Kidney epithelial cell (primary cell): ENCODE data around the gene RNF4. TPM values are rescaled to one million over a fixed set of nuclear protein-coding genes. Genes with fewer than 3 reads are reported as not detected.

Experiments used
- DNase-seq: peaks from one replicate; pipeline ENCODE4 v3.0.0-alpha.2; 2010; ENCODE audit warnings: low read depth
- H3K27me3 ChIP-seq: 2 replicates; pipeline ENCODE4 v1.6.0; 2011; ENCODE audit warnings: low read length; ENCODE audit not compliant: control insufficient read depth, insufficient read depth
- H3K36me3 ChIP-seq: 2 replicates; pipeline ENCODE4 v1.5.1; 2011; ENCODE audit warnings: low read length; ENCODE audit not compliant: control insufficient read depth, insufficient read depth
- H3K4me3 ChIP-seq: 2 replicates; pipeline ENCODE4 v1.5.1; 2011; ENCODE audit warnings: low read depth, mild to moderate bottlenecking, control low read depth, low read length
- CTCF ChIP-seq: IDR thresholded peaks from 2 replicates; pipeline ENCODE4 v1.5.1; 2011; ENCODE audit warnings: mild to moderate bottlenecking, moderate library complexity, low read length, control low read depth, inconsistent platforms; ENCODE audit not compliant: insufficient read depth, poor library complexity, severe bottlenecking
- total RNA-seq: library from RNA; depleted of rRNA; stranded (reverse); fragments of >200 nt; gene quantifications from 2 replicates; pipeline ENCODE4 v1.2.3, GENCODE V29; 2015

RNF4 gene
- total RNA-seq, 1 donor from 2014 or later = 88.7 TPM

GRCh38 chr4:2436301-2436700 lies 32.6 kb upstream of the RNF4 start:
- Histone ChIP-seq H3K4me3 (no peak overlapping the region), H3K27me3 (peaks cover 10% of the 10 kb centered on the region), H3K36me3 (no peaks in the 10 kb centered on the region)
- TF ChIP-seq CTCF = peak; percentile 24
- no peak for DNase-seq

- peaks cover 10% of the 10 kb centered on the region for H3K27me3 ChIP-seq
- TF ChIP-seq CTCF = no peak
- no peaks in the 10 kb centered on the region for H3K36me3 ChIP-seq
- no peak for DNase-seq
- H3K4me3 ChIP-seq = no peak overlapping the region
These were observed 32.0 kb upstream of the RNF4 start for GRCh38 chr4:2436761-2437474.

DNA sequence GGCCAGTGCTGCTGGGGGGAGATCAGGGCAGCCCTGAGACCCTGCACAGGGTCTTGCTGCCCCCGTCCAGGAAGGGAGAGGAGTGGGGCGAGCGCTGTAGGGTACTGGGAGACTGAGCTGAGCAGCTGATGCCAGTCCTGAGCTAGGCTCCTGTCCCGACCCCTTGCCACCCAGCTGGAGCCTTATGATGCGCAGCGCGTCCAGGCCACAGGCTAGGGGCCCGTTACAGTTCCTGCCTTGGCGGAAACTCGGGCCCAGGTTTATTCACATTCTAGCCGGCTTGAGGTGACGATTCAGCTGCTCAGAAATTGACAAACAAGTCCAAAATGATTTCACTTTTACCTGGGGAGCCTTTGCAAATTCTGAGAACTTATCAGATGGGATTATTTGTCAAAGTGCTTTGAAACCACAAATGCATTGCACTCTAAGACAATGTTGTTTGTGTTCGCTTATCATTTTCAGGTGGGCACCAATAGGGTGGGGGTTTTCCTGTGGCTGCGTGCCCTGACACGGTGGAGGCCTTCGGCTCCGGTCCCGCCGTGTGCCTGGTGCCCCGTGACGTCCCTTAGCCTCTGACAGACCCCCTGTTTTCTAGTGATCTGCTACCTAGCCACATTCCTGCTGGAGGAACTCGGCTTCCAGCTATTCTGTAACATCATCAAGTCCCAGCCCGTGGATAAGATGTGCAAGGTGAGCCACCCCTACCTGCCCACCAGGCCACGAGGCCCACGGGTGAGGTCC lies 31.3 kb upstream of the RNF4 start:
- H3K27me3 ChIP-seq = peaks cover 7% of the 10 kb centered on the region
- H3K4me3 ChIP-seq = no peak overlapping the region
- no peaks in the 10 kb centered on the region for H3K36me3 ChIP-seq
- DNase-seq = no peak
- TF ChIP-seq CTCF = no peak

DNA sequence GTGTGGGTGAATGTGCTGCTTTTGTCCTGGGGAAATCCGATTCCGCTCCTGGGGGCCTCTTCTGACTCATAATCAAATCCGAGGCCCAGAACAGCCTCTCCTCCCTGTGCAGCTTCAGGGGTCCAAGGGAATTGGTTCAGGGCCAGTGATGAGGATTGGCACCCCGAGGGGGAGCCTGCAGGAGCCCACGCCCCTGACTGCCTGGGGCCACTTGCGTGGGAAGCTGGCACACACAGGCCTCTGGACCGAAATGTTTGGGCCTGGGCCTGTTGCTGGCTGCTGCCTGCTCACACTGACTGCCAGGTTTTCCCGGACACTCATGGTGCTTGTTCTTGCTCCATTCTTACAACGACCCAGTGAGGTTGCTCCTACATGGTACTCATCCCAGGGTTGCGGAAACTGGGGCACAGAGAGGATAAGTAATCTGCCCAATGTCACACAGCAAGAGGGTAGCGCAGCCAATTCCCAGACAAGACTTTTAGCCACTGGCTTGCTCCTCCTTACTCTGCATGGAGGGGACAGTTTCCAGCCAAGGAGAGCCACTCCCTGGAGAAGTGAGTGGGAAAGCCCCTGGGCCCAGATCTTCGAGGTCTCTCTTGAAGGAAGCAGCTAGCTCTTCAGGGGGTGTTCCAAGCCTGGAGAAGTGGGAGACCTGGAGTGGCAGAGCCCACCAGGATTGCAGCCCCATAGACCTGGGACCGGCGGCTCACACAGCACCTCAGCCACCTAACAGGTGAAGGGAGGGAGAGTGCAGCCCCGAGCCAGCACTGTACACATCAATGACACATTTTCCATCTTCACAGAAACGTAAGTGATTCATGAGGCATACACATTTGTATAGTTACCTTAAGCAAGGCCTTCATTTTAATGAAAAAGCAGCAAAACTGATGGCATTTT lies 29.8 kb upstream of the RNF4 start:
- no peak overlapping the region for H3K4me3 ChIP-seq

More for the DNA sequence above, 29.8 kb upstream of the RNF4 start:
- DNase-seq = no peak
- no peak for TF ChIP-seq CTCF
- H3K36me3 ChIP-seq = no peaks in the 10 kb centered on the region
- H3K27me3 ChIP-seq = peaks cover 9% of the 10 kb centered on the region
